ENCODE results near the gene ZBTB17. TPM values are rescaled to one million over a fixed set of nuclear protein-coding genes. Genes with fewer than 3 reads are reported as not detected.

The ZBTB17 gene
- total RNA-seq, 2 experiments from 2014 or later = 52.9 to 53.4 TPM

DNA sequence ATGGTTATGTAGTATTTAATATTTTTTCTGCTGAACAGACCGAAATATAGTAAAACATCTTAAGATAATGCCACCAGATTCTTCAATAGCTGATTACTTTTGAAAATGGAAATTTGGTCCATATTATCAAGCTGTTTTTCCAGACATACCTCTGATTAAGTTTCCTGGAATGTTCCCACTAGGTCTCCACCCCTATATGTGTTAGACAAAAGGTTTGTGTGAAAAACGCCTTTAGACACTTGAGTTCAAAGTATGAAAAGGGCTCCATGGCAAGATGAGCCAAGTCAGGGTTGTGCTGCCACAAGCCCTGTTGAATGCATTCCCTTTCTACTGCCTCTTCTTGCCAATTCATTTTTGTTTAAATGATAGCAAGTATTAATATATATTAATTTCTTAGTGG is 52.7 kb downstream of the ZBTB17 start:
- ChIA-PET POLR2A (interaction anchor here (0.7 kb wide), 1 partner anchor 169 kb away, joined by 3 read pairs; no protein-coding TSS in a partner anchor), CTCF (ENCODE audit: unreplicated experiment) (interaction anchor here (0.6 kb wide), 1 partner anchor 335 kb away, joined by 3 read pairs; no protein-coding TSS in a partner anchor)
- H3K9me2 ChIP-seq (ENCODE audit: insufficient read depth, low read length) = no peaks in the 10 kb centered on the region
- H3K79me2 ChIP-seq (ENCODE audit: insufficient read depth, low read depth, low read length) = peaks cover 16% of the 10 kb centered on the region; the same call in 1 of the 2 replicates
- no TSS peak for BruUV-seq (replicated peaks)
- H3K4me2 ChIP-seq (ENCODE audit: low read length) = no peak overlapping the region
- H3K27ac ChIP-seq (ENCODE audit: low read depth, low read length, poor library complexity, severe bottlenecking) = no peak overlapping the region
- no peaks in the 10 kb centered on the region for H3K4me1 ChIP-seq (ENCODE audit: insufficient read depth, low read length, poor library complexity, severe bottlenecking)
- no peak overlapping the region for H2AFZ ChIP-seq (ENCODE audit: low read length)
- TF ChIP-seq, protein P1, sequence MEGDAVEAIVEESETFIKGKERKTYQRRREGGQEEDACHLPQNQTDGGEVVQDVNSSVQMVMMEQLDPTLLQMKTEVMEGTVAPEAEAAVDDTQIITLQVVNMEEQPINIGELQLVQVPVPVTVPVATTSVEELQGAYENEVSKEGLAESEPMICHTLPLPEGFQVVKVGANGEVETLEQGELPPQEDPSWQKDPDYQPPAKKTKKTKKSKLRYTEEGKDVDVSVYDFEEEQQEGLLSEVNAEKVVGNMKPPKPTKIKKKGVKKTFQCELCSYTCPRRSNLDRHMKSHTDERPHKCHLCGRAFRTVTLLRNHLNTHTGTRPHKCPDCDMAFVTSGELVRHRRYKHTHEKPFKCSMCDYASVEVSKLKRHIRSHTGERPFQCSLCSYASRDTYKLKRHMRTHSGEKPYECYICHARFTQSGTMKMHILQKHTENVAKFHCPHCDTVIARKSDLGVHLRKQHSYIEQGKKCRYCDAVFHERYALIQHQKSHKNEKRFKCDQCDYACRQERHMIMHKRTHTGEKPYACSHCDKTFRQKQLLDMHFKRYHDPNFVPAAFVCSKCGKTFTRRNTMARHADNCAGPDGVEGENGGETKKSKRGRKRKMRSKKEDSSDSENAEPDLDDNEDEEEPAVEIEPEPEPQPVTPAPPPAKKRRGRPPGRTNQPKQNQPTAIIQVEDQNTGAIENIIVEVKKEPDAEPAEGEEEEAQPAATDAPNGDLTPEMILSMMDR (conservative IDR thresholded peaks at IDR 0.05; ENCODE audit: low read length) = no peak
- no peak for TF ChIP-seq EZH2phosphoT487 (IDR thresholded peaks at IDR 0.05; ENCODE audit: borderline replicate concordance, low read depth, low read length)
- peaks cover 95% of the 10 kb centered on the region for H3K36me3 ChIP-seq (ENCODE audit: insufficient read depth, low read length)
- H3K9me3 ChIP-seq (ENCODE audit: low read length) = no peaks in the 10 kb centered on the region
- H3K4me3 ChIP-seq (ENCODE audit: low read depth, low read length, poor library complexity, severe bottlenecking) = no peak overlapping the region
- no peak for DNase-seq (ENCODE audit: low spot score)
- H4K20me1 ChIP-seq (ENCODE audit: insufficient read depth, low read length) = 0 out of 2 replicates have a peak, but pooled peaks cover 3% of the 10 kb centered on the region
- intact Hi-C loops (cut with micrococcal nuclease; ENCODE audit: unreplicated experiment) = no loop called here

DNA sequence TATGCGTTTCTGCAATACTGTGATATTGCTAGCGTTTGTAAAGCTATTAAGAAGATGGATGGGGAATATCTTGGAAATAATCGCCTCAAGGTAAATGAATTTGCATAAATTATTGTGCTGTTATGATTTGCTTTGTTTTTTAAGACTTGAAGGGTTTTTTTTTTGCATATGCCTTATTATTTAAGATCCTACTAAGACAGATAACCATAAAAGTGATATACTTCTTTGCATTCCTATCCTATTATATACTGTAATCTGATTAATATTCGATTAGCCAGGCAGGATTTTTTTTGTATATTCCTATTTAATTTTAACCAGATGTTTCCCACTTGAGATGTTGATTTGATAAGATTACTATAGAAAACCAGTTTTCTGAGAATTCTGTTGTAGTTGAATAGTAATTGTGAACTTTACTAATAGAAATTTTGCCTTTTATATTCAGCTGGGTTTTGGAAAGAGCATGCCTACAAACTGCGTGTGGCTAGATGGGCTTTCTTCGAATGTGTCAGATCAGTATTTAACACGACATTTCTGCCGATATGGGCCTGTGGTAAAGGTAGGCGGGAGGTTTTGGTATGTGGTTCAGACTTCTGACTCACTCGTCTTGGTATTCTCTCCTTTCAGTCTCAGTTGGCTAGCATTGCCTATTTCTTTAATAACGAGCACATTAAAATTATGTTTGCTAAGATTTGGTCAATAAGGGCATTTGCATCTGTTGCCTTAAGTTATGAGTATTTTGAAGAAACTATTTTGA is 56.8 kb downstream of the ZBTB17 start:
- Histone ChIP-seq H4K20me1 (ENCODE audit: insufficient read depth, low read length) (0 out of 2 replicates have a peak, but pooled peaks cover 11% of the 10 kb centered on the region), H3K27ac (ENCODE audit: low read depth, low read length, poor library complexity, severe bottlenecking) (no peak overlapping the region), H3K9me2 (ENCODE audit: insufficient read depth, low read length) (no peaks in the 10 kb centered on the region), H3K9me3 (ENCODE audit: low read length) (no peaks in the 10 kb centered on the region), H2AFZ (ENCODE audit: low read length) (no peak overlapping the region), H3K4me1 (ENCODE audit: insufficient read depth, low read length, poor library complexity, severe bottlenecking) (no peaks in the 10 kb centered on the region), H3K4me3 (ENCODE audit: low read depth, low read length, poor library complexity, severe bottlenecking) (no peak overlapping the region), H3K79me2 (ENCODE audit: insufficient read depth, low read depth, low read length) (peaks cover 56% of the 10 kb centered on the region; the same call in 1 of the 2 replicates), H3K36me3 (ENCODE audit: insufficient read depth, low read length) (peaks cover 97% of the 10 kb centered on the region), H3K4me2 (ENCODE audit: low read length) (no peak overlapping the region)
- CTCF ChIA-PET (ENCODE audit: unreplicated experiment) = no interaction called here
- TF ChIP-seq, protein P1 (conservative IDR thresholded peaks at IDR 0.05; ENCODE audit: low read length) = no peak
- TF ChIP-seq EZH2phosphoT487 (IDR thresholded peaks at IDR 0.05; ENCODE audit: borderline replicate concordance, low read depth, low read length) = no peak
- POLR2A ChIA-PET = no interaction called here
- intact Hi-C loops (cut with micrococcal nuclease; ENCODE audit: unreplicated experiment) = loop anchor here (5.0 kb wide), 1 partner anchor 102 kb away; no protein-coding TSS in a partner anchor
- no peak for DNase-seq (ENCODE audit: low spot score)
- no TSS peak for BruUV-seq (replicated peaks)

DNA sequence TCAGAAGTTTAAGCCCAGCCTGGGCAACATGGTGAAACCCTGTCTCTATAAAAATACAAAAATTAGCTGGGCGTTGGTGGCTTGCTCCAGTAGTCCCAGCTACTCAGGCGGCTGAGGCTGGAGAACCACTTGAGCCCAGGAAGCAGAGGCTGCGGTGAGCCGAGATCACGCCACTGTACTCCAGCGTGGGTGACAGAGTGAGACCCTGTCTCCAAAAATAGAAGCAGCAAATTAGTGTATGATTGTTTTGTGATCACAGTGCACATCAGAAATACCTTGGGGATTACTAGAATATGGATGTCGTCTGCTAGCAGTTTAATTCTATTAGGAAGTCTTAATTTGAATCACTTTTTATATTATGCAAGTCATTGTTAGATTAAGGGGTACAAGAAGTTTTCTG is 59.0 kb downstream of the ZBTB17 start:
- Histone ChIP-seq H3K27ac (ENCODE audit: low read depth, low read length, poor library complexity, severe bottlenecking) (no peak overlapping the region), H3K4me2 (ENCODE audit: low read length) (no peak overlapping the region), H3K9me2 (ENCODE audit: insufficient read depth, low read length) (no peaks in the 10 kb centered on the region), H2AFZ (ENCODE audit: low read length) (no peak overlapping the region), H3K36me3 (ENCODE audit: insufficient read depth, low read length) (peaks cover 97% of the 10 kb centered on the region), H3K9me3 (ENCODE audit: low read length) (no peaks in the 10 kb centered on the region), H3K4me1 (ENCODE audit: insufficient read depth, low read length, poor library complexity, severe bottlenecking) (no peaks in the 10 kb centered on the region), H4K20me1 (ENCODE audit: insufficient read depth, low read length) (peaks cover 18% of the 10 kb centered on the region; the same call in 1 of the 2 replicates), H3K4me3 (ENCODE audit: low read depth, low read length, poor library complexity, severe bottlenecking) (no peak overlapping the region), H3K79me2 (ENCODE audit: insufficient read depth, low read depth, low read length) (peaks cover 78% of the 10 kb centered on the region)
- TF ChIP-seq EZH2phosphoT487 (IDR thresholded peaks at IDR 0.05; ENCODE audit: borderline replicate concordance, low read depth, low read length) = no peak
- TF ChIP-seq, protein P1 (conservative IDR thresholded peaks at IDR 0.05; ENCODE audit: low read length) = no peak
- BruUV-seq (replicated peaks) = no TSS peak
- no peak for DNase-seq (ENCODE audit: low spot score)
- CTCF ChIA-PET (ENCODE audit: unreplicated experiment) = no interaction called here
- intact Hi-C loops (cut with micrococcal nuclease; ENCODE audit: unreplicated experiment) = loop anchor here (5.0 kb wide), 1 partner anchor 100 kb away; no protein-coding TSS in a partner anchor
- POLR2A ChIA-PET = interaction anchor here (0.6 to 1.2 kb wide), 2 partner anchors 9 to 1030 kb away, joined by 3 to 4 read pairs; no protein-coding TSS in a partner anchor

Measured in OCI-LY7 (cell line).